ENCODE measurements around the gene TFPI.
"Not testable (repeated sequence)": the region's sequence is repeated elsewhere in the genome, so short reads cannot be mapped to it uniquely, and the experiment has no call there.

Gene TFPI

GRCh38 chr2:187554704-187555082 lies 458 bp upstream of the TFPI start:
- DNase-seq (ENCODE audit: low read depth in 2 of 2, low spot score in 1 of 2) = no peak

- no peak for DNase-seq (ENCODE audit: low read depth in 2 of 2, low spot score in 1 of 2)
Observed at GRCh38 chr2:187552828-187553681, 1.2 kb downstream of the TFPI start.

- no peak for DNase-seq (ENCODE audit: low read depth in 2 of 2, low spot score in 1 of 2)
Observed at GRCh38 chr2:187552381-187552780, 1.9 kb downstream of the TFPI start.

- no peak for DNase-seq (ENCODE audit: low read depth in 2 of 2, low spot score in 1 of 2)
Observed at GRCh38 chr2:187550857-187551256, 3.4 kb downstream of the TFPI start.

- DNase-seq (ENCODE audit: low read depth in 2 of 2, low spot score in 1 of 2) = no peak
Observed at GRCh38 chr2:187549951-187550555, 4.2 kb downstream of the TFPI start.

- no peak for DNase-seq (ENCODE audit: low read depth in 2 of 2, low spot score in 1 of 2)
Observed at GRCh38 chr2:187549193-187549592, 5.0 kb downstream of the TFPI start.

- no peak for DNase-seq (ENCODE audit: low read depth in 2 of 2, low spot score in 1 of 2)
Observed at GRCh38 chr2:187548656-187549055, 5.6 kb downstream of the TFPI start.

GRCh38 chr2:187547353-187547979 lies 6.8 kb downstream of the TFPI start:
- no peak for DNase-seq (ENCODE audit: low read depth in 2 of 2, low spot score in 1 of 2)

- DNase-seq (ENCODE audit: low read depth in 2 of 2, low spot score in 1 of 2) = no peak
Observed at GRCh38 chr2:187546762-187547333, 7.4 kb downstream of the TFPI start.

- DNase-seq (ENCODE audit: low read depth in 2 of 2, low spot score in 1 of 2) = no peak
Observed at GRCh38 chr2:187545238-187545751, 8.9 kb downstream of the TFPI start.

- DNase-seq (ENCODE audit: low read depth in 2 of 2, low spot score in 1 of 2) = no peak
Observed at GRCh38 chr2:187544371-187545080, 9.7 kb downstream of the TFPI start.

- DNase-seq (ENCODE audit: low read depth in 2 of 2, low spot score in 1 of 2) = no peak
Observed at GRCh38 chr2:187543488-187543887, 10.7 kb downstream of the TFPI start.

GRCh38 chr2:187542123-187542522 lies 12.1 kb downstream of the TFPI start:
- no peak for DNase-seq (ENCODE audit: low read depth in 2 of 2, low spot score in 1 of 2)

- no peak for DNase-seq (ENCODE audit: low read depth in 2 of 2, low spot score in 1 of 2)
Observed at GRCh38 chr2:187541086-187542085, 12.8 kb downstream of the TFPI start.

- not testable (repeated sequence) for DNase-seq (ENCODE audit: low read depth in 2 of 2, low spot score in 1 of 2)
Observed at GRCh38 chr2:187538222-187538621, 16.0 kb downstream of the TFPI start.

- not testable (repeated sequence) for DNase-seq (ENCODE audit: low read depth in 2 of 2, low spot score in 1 of 2)
Observed at GRCh38 chr2:187535381-187535780, 18.9 kb downstream of the TFPI start.

GRCh38 chr2:187532333-187533120 lies 21.7 kb downstream of the TFPI start:
- DNase-seq (ENCODE audit: low read depth in 2 of 2, low spot score in 1 of 2) = no peak

- no peak for DNase-seq (ENCODE audit: low read depth in 2 of 2, low spot score in 1 of 2)
Observed at GRCh38 chr2:187529977-187530721, 24.1 kb downstream of the TFPI start.
